Kidney epithelial cell (primary cell): Measurements from ENCODE around the gene NALCN. TPM values are rescaled to one million over a fixed set of nuclear protein-coding genes. Genes with fewer than 3 reads are reported as not detected.

Experiments used
- DNase-seq: peaks from one replicate; pipeline ENCODE4 v3.0.0-alpha.2; 2010; ENCODE audit warnings: low read depth
- H3K27me3 ChIP-seq: 2 replicates; pipeline ENCODE4 v1.6.0; 2011; ENCODE audit warnings: low read length; ENCODE audit not compliant: control insufficient read depth, insufficient read depth
- H3K36me3 ChIP-seq: 2 replicates; pipeline ENCODE4 v1.5.1; 2011; ENCODE audit warnings: low read length; ENCODE audit not compliant: control insufficient read depth, insufficient read depth
- H3K4me3 ChIP-seq: 2 replicates; pipeline ENCODE4 v1.5.1; 2011; ENCODE audit warnings: low read depth, mild to moderate bottlenecking, control low read depth, low read length
- CTCF ChIP-seq: IDR thresholded peaks from 2 replicates; pipeline ENCODE4 v1.5.1; 2011; ENCODE audit warnings: mild to moderate bottlenecking, moderate library complexity, low read length, control low read depth, inconsistent platforms; ENCODE audit not compliant: insufficient read depth, poor library complexity, severe bottlenecking
- total RNA-seq: library from RNA; depleted of rRNA; stranded (reverse); fragments of >200 nt; gene quantifications from 2 replicates; pipeline ENCODE4 v1.2.3, GENCODE V29; 2015

The NALCN gene
- total RNA-seq, 1 donor from 2014 or later: 1.8 TPM

DNA sequence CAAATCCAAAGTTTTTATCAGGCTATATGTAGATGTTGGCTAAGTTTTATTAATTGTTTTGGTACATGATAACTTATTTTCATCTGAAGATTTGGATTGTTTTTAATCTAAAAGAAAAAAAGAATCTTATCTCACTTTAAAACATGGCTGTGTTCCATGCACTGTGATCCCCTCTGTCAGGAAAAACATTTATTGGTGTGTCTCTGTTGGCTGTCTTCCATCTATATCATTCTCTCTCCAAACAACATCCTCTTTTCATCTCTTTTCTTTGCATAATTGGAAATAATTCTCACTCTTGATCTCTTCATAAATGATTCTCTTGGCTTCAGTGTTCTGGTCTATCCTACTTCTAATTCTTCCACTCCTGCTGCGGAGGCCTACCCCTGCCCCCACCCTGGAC lies 4.2 kb downstream of the NALCN start:
- peaks cover 4% of the 10 kb centered on the region for H3K27me3 ChIP-seq
- no peak for DNase-seq

GRCh38 chr13:101408992-101409656 lies 7.2 kb downstream of the NALCN start:
- DNase-seq: no peak
- Histone ChIP-seq H3K27me3 (no peaks in the 10 kb centered on the region), H3K4me3 (no peak overlapping the region), H3K36me3 (no peaks in the 10 kb centered on the region)
- TF ChIP-seq CTCF: no peak

More for the DNA sequence above, 4.2 kb downstream of the NALCN start:
- H3K4me3 ChIP-seq: no peak overlapping the region
- no peak for TF ChIP-seq CTCF
- H3K36me3 ChIP-seq: no peaks in the 10 kb centered on the region

DNA sequence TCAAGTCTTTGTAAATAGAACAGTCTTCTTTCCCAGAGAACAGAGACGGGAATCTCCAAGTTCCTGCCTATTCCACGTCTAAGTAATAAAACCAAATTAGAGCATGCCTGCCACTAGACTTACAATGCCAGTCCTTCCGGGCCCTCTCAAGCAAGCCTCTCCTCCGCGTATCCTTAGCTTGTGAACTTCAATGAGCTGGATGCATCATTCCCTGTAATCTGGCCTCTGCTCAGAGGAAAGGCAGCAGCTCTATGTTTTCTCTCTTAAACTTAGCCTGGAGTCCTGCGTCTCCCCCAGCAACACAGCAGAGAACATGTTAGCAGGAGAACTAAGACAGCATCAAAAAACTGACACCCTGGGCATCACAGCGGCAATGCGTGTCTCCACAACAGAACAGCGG lies 8.2 kb downstream of the NALCN start:
- TF ChIP-seq CTCF: no peak
- DNase-seq: no peak
- no peaks in the 10 kb centered on the region for H3K36me3 ChIP-seq
- no peak overlapping the region for H3K4me3 ChIP-seq
- H3K27me3 ChIP-seq: no peaks in the 10 kb centered on the region

GRCh38 chr13:101406791-101407190 lies 9.5 kb downstream of the NALCN start:
- H3K36me3 ChIP-seq: no peaks in the 10 kb centered on the region
- DNase-seq: no peak
- TF ChIP-seq CTCF: no peak
- no peaks in the 10 kb centered on the region for H3K27me3 ChIP-seq
- H3K4me3 ChIP-seq: no peak overlapping the region

- Histone ChIP-seq H3K27me3 (no peaks in the 10 kb centered on the region), H3K4me3 (no peak overlapping the region), H3K36me3 (no peaks in the 10 kb centered on the region)
- no peak for DNase-seq
- TF ChIP-seq CTCF: no peak
Observed at GRCh38 chr13:101401196-101401595, 15.1 kb downstream of the NALCN start.

DNA sequence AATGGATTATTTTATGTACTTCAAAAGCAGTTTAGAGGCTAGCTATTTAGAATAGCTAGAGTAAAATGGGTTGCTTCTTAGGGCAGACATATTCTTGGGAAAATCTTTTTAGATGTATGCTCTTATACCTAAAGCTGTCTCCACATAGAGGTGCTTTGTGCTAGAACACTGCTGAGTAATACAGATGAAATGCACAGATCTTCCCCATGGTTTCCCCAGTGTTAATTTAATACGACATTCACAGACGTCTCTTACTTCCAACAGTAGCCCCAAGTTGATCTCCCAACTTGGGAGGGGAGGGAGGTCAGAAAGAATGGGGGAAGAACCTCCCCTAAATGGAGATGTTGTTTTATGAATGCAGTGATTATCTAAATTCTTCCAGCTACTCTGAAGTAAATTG lies 16.9 kb downstream of the NALCN start:
- no peak overlapping the region for H3K4me3 ChIP-seq
- no peak for TF ChIP-seq CTCF
- H3K27me3 ChIP-seq: no peaks in the 10 kb centered on the region
- no peak for DNase-seq
- H3K36me3 ChIP-seq: no peaks in the 10 kb centered on the region
